Keratinocyte (primary cell): ENCODE data around the gene TENM3. TPM values are rescaled to one million over a fixed set of nuclear protein-coding genes. Genes with fewer than 3 reads are reported as not detected.

ENCODE experiments used
- DNase-seq: peaks from one replicate; pipeline ENCODE4 v3.0.0-alpha.2; 2011; ENCODE audit warnings: low read depth, missing footprints, low spot score
- FAIRE-seq: peaks from 2 replicates; lab custom pipeline; 2011; peaks lifted over from hg19 to GRCh38; lab: Jason Lieb, UNC
- H2AFZ ChIP-seq: 2 replicates; pipeline ENCODE4 v1.6.0; 2012; ENCODE audit warnings: low read length, control low read depth, inconsistent platforms; ENCODE audit not compliant: control insufficient read depth
- H3K27ac ChIP-seq: 2 replicates; pipeline ENCODE4 v1.5.1; 2011; ENCODE audit warnings: low read length; ENCODE audit not compliant: control insufficient read depth, insufficient read depth
- H3K27me3 ChIP-seq: 3 replicates; pipeline ENCODE4 v1.6.0; 2011; ENCODE audit warnings: low read length; ENCODE audit not compliant: control insufficient read depth, insufficient read depth; ENCODE audit errors: extremely low read depth
- H3K36me3 ChIP-seq, 2 experiments: 2 replicates in 1 of 2; 3 replicates in 1 of 2; pipeline ENCODE4 v1.5.1; 2011; ENCODE audit warnings: low read length in 2 of 2, mild to moderate bottlenecking in 1 of 2; ENCODE audit not compliant: control insufficient read depth in 2 of 2, insufficient read depth in 2 of 2; ENCODE audit errors: extremely low read depth in 1 of 2
- H3K4me1 ChIP-seq: 3 replicates; pipeline ENCODE4 v1.5.1; 2011; ENCODE audit warnings: low read length; ENCODE audit not compliant: control insufficient read depth, insufficient read depth; ENCODE audit errors: extremely low read depth
- H3K4me2 ChIP-seq: 3 replicates; pipeline ENCODE4 v1.6.0; 2011; ENCODE audit warnings: low read depth, low read length; ENCODE audit not compliant: control insufficient read depth, insufficient read depth; ENCODE audit errors: extremely low read depth
- H3K4me3 ChIP-seq, 3 experiments: fragments of 200-600 bp in 1 of 3; sonication (generic) in 1 of 3; 2 replicates in 2 of 3; 3 replicates in 1 of 3; pipeline ENCODE4 v1.5.1; 2011 to 2016; ENCODE audit warnings: low read length in 3 of 3, mild to moderate bottlenecking in 3 of 3, control low read depth in 2 of 3, inconsistent platforms in 1 of 3, low read depth in 1 of 3, mixed read lengths in 1 of 3, mixed run types in 1 of 3, moderate library complexity in 1 of 3; ENCODE audit not compliant: control insufficient read depth in 2 of 3, insufficient read depth in 2 of 3; ENCODE audit errors: extremely low read depth in 1 of 3
- H3K79me2 ChIP-seq: 2 replicates; pipeline ENCODE4 v1.6.0; 2012; ENCODE audit warnings: low read length; ENCODE audit not compliant: control insufficient read depth, insufficient read depth
- H3K9ac ChIP-seq: 3 replicates; pipeline ENCODE4 v1.6.0; 2011; ENCODE audit warnings: low read length; ENCODE audit not compliant: control insufficient read depth, insufficient read depth; ENCODE audit errors: extremely low read depth
- H3K9me1 ChIP-seq: 3 replicates; pipeline ENCODE4 v1.6.0; 2011; ENCODE audit warnings: low read length; ENCODE audit not compliant: control insufficient read depth, insufficient read depth; ENCODE audit errors: extremely low read depth
- H3K9me3 ChIP-seq: 2 replicates; pipeline ENCODE4 v1.5.1; 2012; ENCODE audit warnings: low read depth, low read length; ENCODE audit not compliant: control insufficient read depth
- H4K20me1 ChIP-seq: 3 replicates; pipeline ENCODE4 v1.6.0; 2011; ENCODE audit warnings: low read length; ENCODE audit not compliant: control insufficient read depth, insufficient read depth; ENCODE audit errors: extremely low read depth
- EZH2 ChIP-seq: IDR thresholded peaks from one replicate; pipeline ENCODE4 v1.6.1; 2012; ENCODE audit warnings: inconsistent platforms, mild to moderate bottlenecking, low read length, moderate library complexity
- dilution Hi-C: fragments of 300-500 bp; cut with MboI; formaldehyde crosslinking; loops from one replicate; pipeline ENCODE4 v1.7.0; 2020; ENCODE audit warnings: low sequenced_read_pairs; ENCODE audit not compliant: extremely low pct_ligation_motif_present
- polyA plus RNA-seq, 5 experiments: library from polyadenylated mRNA; depleted of rRNA in 3 of 5; stranded (reverse) in 3 of 5; stranded (forward) in 1 of 5; unstranded in 1 of 5; fragments of >200 nt; gene quantifications; 1 replicate in 1 of 5; 2 replicates in 3 of 5; 3 replicates in 1 of 5; pipeline versions ENCODE4 v1.2.1 to v1.2.3, GENCODE V29; 2011 to 2012; ENCODE audit warnings: missing spikeins in 2 of 5, low read depth in 1 of 5, low replicate concordance in 1 of 5
- TF ChIP-seq, protein P1 (sequence below), 3 experiments: IDR thresholded peaks in 1 of 3; conservative IDR thresholded peaks in 1 of 3; optimal IDR thresholded peaks in 1 of 3; 2 replicates in 2 of 3; 3 replicates in 1 of 3; pipeline versions ENCODE3 to v1.5.1; 2011; ENCODE audit warnings: low read length in 3 of 3, mild to moderate bottlenecking in 3 of 3, moderate library complexity in 2 of 3, control low read depth in 1 of 3, inconsistent platforms in 1 of 3; ENCODE audit not compliant: insufficient read depth in 2 of 3; ENCODE audit errors: extremely low read depth in 1 of 3

Gene TENM3
- polyA plus RNA-seq, 1 donor (not counting 4 experiments of a cell fraction or from before 2014, with no cell fraction given) = 17.0 TPM

DNA sequence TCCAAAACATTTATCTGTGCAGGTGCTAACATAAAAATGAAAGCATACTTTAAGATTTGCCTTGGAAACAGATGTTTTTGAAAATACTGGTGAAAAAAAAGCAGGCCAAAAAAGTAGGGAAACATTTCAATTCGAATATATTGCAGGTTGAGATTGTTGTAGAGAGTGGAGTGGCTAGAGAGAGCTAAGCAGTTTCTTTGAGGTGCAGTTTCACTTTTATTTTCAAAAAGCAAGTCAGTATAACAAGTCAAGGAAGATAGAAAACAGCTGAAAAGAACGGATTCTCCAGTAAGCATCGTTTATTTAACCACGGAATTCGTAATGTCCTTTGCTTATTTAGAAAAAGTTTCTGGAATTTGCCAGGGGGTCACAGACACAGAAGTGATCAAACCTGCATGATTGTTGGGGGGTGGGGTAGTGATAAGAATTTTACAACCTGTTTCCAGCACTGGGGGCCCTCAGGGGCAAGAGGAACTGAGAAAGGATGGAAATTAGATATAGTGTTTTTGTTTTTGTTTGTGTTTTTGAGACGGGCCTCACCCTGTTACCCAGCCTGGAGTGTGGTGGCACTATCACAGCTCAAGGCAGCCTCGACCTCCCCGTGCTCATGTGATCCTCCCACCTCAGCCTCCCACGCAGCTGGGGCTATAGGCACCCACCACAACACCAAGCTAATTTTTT lies 175.0 kb downstream of the TENM3 start:
- Histone ChIP-seq H3K9me3 (no peaks in the 10 kb centered on the region), H2AFZ (no peak overlapping the region), H3K79me2 (no peaks in the 10 kb centered on the region), H3K4me1 (no peaks in the 10 kb centered on the region), H3K36me3 (no peaks in the 10 kb centered on the region), H3K4me2 (no peak overlapping the region), H3K4me3 (no peak overlapping the region), H3K9me1 (no peaks in the 10 kb centered on the region), H3K27me3 (no peaks in the 10 kb centered on the region), H3K27ac (no peak overlapping the region), H3K9ac (no peak overlapping the region), H4K20me1 (no peaks in the 10 kb centered on the region)
- DNase-seq (no peak), FAIRE-seq (no peak)
- dilution Hi-C loops = no loop called here
- TF ChIP-seq, protein P1, sequence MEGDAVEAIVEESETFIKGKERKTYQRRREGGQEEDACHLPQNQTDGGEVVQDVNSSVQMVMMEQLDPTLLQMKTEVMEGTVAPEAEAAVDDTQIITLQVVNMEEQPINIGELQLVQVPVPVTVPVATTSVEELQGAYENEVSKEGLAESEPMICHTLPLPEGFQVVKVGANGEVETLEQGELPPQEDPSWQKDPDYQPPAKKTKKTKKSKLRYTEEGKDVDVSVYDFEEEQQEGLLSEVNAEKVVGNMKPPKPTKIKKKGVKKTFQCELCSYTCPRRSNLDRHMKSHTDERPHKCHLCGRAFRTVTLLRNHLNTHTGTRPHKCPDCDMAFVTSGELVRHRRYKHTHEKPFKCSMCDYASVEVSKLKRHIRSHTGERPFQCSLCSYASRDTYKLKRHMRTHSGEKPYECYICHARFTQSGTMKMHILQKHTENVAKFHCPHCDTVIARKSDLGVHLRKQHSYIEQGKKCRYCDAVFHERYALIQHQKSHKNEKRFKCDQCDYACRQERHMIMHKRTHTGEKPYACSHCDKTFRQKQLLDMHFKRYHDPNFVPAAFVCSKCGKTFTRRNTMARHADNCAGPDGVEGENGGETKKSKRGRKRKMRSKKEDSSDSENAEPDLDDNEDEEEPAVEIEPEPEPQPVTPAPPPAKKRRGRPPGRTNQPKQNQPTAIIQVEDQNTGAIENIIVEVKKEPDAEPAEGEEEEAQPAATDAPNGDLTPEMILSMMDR (optimal IDR thresholded peaks at IDR 0.05 in 1 of 3, IDR thresholded peaks at IDR 0.05 in 1 of 3, conservative IDR thresholded peaks at IDR 0.05 in 1 of 3; ENCODE audit: extremely low read depth in 1 of 3, insufficient read depth in 2 of 3, low read length in 3 of 3) = no peak
- no peak for TF ChIP-seq EZH2

DNA sequence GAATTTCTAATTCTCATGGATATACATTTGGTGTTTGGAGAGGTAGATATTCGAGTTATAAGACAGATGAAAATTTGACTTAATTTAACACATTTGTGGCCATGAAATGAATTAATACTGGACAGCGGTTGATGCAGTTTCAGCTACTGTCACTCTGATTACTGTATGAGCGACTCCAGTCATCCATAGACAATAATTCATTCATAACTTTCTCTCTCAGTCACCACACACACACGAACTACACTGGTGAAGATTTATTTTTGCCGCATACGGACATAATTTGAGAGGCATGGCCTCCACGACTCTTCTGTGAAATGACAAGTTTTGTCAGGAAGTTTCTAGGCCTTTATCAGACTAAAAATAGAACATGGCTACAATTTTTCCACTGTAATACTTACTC lies 177.0 kb downstream of the TENM3 start:
- Histone ChIP-seq H3K36me3 (no peaks in the 10 kb centered on the region), H3K27ac (no peak overlapping the region), H3K27me3 (no peaks in the 10 kb centered on the region), H3K9me1 (no peaks in the 10 kb centered on the region), H3K9ac (no peak overlapping the region), H3K4me3 (no peak overlapping the region), H3K9me3 (no peaks in the 10 kb centered on the region), H3K4me1 (no peaks in the 10 kb centered on the region), H3K79me2 (no peaks in the 10 kb centered on the region), H2AFZ (no peak overlapping the region), H3K4me2 (no peak overlapping the region), H4K20me1 (no peaks in the 10 kb centered on the region)
- dilution Hi-C loops = no loop called here
- TF ChIP-seq EZH2 = no peak
- TF ChIP-seq, protein P1 (optimal IDR thresholded peaks at IDR 0.05 in 1 of 3, IDR thresholded peaks at IDR 0.05 in 1 of 3, conservative IDR thresholded peaks at IDR 0.05 in 1 of 3; ENCODE audit: extremely low read depth in 1 of 3, insufficient read depth in 2 of 3, low read length in 3 of 3) = no peak
- DNase-seq (no peak), FAIRE-seq (no peak)
